HG02571 (cell line): ENCODE measurements around the gene MS4A15.
"Not testable (repeated sequence)": the region's sequence is repeated elsewhere in the genome, so short reads cannot be mapped to it uniquely, and the experiment has no call there.

Experiments used
- ATAC-seq: cut with Tn5 transposase; IDR thresholded peaks from one replicate; pipeline ENCODE4 v1.9.1; 2021; ENCODE audit warnings: mild to moderate bottlenecking, moderate library complexity; ENCODE audit not compliant: unreplicated experiment

MS4A15 gene

GRCh38 chr11:60756307-60757032 lies at the start of gene MS4A15:
TSS of gene MS4A15 (plus strand) at chr11:60756867. CDS start at chr11:60763734, 6,867 bp downstream.
- ATAC-seq: no peak

- no peak for ATAC-seq
Measured at GRCh38 chr11:60706931-60707330, 49.7 kb upstream of the MS4A15 start.

GRCh38 chr11:60710482-60710881 lies 46.2 kb upstream of the MS4A15 start:
- ATAC-seq: no peak

GRCh38 chr11:60711276-60711675 lies 45.4 kb upstream of the MS4A15 start:
- no peak for ATAC-seq

- ATAC-seq: not testable (repeated sequence)
Measured at GRCh38 chr11:60713423-60713822, 43.2 kb upstream of the MS4A15 start.

- ATAC-seq: no peak
Measured at GRCh38 chr11:60717956-60718355, 38.7 kb upstream of the MS4A15 start.

- ATAC-seq: no peak
Measured at GRCh38 chr11:60718524-60719316, 37.9 kb upstream of the MS4A15 start.

GRCh38 chr11:60719391-60719790 lies 37.3 kb upstream of the MS4A15 start:
- ATAC-seq: no peak

GRCh38 chr11:60720460-60720859 lies 36.2 kb upstream of the MS4A15 start:
- ATAC-seq: no peak

GRCh38 chr11:60724420-60724819 lies 32.2 kb upstream of the MS4A15 start, which contains the start of gene MS4A18:
TSS of gene MS4A18 (plus strand) at chr11:60724720.
- no peak for ATAC-seq

GRCh38 chr11:60725592-60725991 lies 31.1 kb upstream of the MS4A15 start:
- ATAC-seq: no peak

- ATAC-seq: no peak
Measured at GRCh38 chr11:60731586-60731985, 25.1 kb upstream of the MS4A15 start.

- ATAC-seq: no peak
Measured at GRCh38 chr11:60734279-60734678, 22.4 kb upstream of the MS4A15 start.

GRCh38 chr11:60739114-60739513 lies 17.6 kb upstream of the MS4A15 start:
- no peak for ATAC-seq

GRCh38 chr11:60740573-60740972 lies 16.1 kb upstream of the MS4A15 start:
- ATAC-seq: no peak

GRCh38 chr11:60741421-60741820 lies 15.2 kb upstream of the MS4A15 start:
- no peak for ATAC-seq

- no peak for ATAC-seq
Measured at GRCh38 chr11:60743058-60743457, 13.6 kb upstream of the MS4A15 start.

- ATAC-seq: no peak
Measured at GRCh38 chr11:60744114-60744513, 12.6 kb upstream of the MS4A15 start.

- ATAC-seq: no peak
Measured at GRCh38 chr11:60747359-60747873, 9.3 kb upstream of the MS4A15 start.

GRCh38 chr11:60748225-60748624 lies 8.4 kb upstream of the MS4A15 start:
- no peak for ATAC-seq

- no peak for ATAC-seq
Measured at GRCh38 chr11:60748821-60749220, 7.8 kb upstream of the MS4A15 start.

- no peak for ATAC-seq
Measured at GRCh38 chr11:60750911-60751310, 5.8 kb upstream of the MS4A15 start.
